OCI-LY1 (cell line): ENCODE results near the gene XPNPEP2.

Experiments used
- EZH2 ChIP-seq: fragments of 200-600 bp; sonication (generic), shearing (Covaris generic); IDR thresholded peaks from 2 replicates; pipeline ENCODE4 v1.8.0; 2017; ENCODE audit warnings: borderline replicate concordance, mixed run types, mild to moderate bottlenecking, antibody characterized with exemption, low read length, moderate library complexity, mixed read lengths
- TF ChIP-seq, protein P1 (sequence below): fragments of 200-600 bp; sonication (generic), shearing (Covaris generic); IDR thresholded peaks from 2 replicates; pipeline ENCODE4 v1.5.1; 2017; ENCODE audit warnings: mild to moderate bottlenecking, antibody characterized with exemption, low read length, moderate library complexity, mixed read lengths

DNA sequence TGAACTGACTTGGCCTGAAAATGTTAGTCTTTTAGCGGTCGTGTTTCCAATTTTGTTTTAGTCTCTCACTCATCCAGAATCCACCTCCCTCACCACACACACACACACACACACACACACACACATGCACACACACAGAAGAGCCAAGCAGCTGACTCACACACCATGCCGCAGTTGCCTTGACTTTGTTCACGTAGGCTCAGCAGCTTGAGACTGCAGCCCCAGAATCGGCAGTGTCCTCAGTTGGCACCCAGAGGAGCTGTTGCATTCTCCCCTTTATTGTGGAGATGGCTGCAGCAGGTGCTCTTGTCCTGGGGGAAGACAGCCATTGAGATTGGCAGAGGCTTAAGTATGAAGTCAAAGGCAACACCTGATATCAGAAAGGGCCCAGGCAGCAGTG is 20.9 kb upstream of the XPNPEP2 start:
- TF ChIP-seq, protein P1, sequence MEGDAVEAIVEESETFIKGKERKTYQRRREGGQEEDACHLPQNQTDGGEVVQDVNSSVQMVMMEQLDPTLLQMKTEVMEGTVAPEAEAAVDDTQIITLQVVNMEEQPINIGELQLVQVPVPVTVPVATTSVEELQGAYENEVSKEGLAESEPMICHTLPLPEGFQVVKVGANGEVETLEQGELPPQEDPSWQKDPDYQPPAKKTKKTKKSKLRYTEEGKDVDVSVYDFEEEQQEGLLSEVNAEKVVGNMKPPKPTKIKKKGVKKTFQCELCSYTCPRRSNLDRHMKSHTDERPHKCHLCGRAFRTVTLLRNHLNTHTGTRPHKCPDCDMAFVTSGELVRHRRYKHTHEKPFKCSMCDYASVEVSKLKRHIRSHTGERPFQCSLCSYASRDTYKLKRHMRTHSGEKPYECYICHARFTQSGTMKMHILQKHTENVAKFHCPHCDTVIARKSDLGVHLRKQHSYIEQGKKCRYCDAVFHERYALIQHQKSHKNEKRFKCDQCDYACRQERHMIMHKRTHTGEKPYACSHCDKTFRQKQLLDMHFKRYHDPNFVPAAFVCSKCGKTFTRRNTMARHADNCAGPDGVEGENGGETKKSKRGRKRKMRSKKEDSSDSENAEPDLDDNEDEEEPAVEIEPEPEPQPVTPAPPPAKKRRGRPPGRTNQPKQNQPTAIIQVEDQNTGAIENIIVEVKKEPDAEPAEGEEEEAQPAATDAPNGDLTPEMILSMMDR = no peak
- no peak for TF ChIP-seq EZH2
